IPS-15b (cell line): ENCODE results near the gene VSTM2B.

Experiments
- H3K27me3 ChIP-seq: one replicate; pipeline ENCODE4 v1.6.1; 2013; ENCODE audit warnings: low read length; ENCODE audit not compliant: control insufficient read depth, insufficient read depth
- H3K36me3 ChIP-seq: one replicate; pipeline ENCODE4 v1.6.1; 2013; ENCODE audit warnings: low read length; ENCODE audit not compliant: control insufficient read depth, insufficient read depth
- H3K4me1 ChIP-seq: one replicate; pipeline ENCODE4 v1.6.1; 2013; ENCODE audit warnings: mild to moderate bottlenecking, low read length; ENCODE audit not compliant: control insufficient read depth, insufficient read depth
- H3K4me3 ChIP-seq: one replicate; pipeline ENCODE4 v1.5.1; 2013; ENCODE audit warnings: low read depth, low read length
- H3K9ac ChIP-seq: one replicate; pipeline ENCODE4 v1.6.1; 2013; ENCODE audit warnings: low read depth, mild to moderate bottlenecking, low read length
- H3K9me3 ChIP-seq: one replicate; pipeline ENCODE4 v1.6.1; 2013; ENCODE audit warnings: mild to moderate bottlenecking, low read length; ENCODE audit not compliant: control insufficient read depth, insufficient read depth

The VSTM2B gene

DNA sequence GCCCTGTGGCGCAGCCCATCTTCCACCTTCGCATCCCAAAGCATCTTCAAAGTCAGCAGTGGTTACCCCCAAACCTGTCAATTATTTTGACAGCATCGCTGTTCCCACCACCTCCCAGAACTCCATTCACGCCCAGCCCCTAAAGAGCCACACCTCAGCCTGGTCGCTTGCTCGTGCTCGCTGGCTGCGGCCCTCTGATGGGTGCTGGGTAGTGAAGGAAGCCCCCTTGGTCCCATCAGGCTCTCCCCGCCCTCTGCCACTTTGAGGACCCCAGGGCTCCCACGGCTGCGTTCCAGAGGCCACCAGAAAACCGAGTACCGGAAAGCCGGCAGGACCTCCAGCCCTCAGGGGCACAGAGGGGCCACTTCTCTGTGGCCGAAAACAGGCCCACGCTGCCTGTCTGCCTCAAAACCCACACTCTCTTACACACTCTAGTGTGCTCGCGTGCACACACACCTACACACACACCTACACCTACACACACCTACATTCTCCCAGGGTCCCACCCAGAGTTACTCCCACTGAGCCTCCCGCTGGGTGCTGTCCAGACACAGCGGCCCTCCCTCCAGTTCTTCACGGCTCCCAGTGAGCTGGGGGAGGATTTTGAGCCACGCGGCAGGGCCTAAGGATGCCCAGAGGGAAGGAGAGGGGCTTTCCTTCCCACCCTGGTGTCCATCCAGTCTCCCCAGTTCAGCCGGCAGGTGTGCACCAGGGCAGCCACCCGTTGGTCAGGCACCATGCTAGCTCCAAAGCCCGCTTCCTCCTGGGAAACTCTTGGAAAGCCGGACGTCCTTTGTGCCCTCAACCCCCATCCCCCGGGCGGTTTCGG, 1.9 kb downstream of the VSTM2B start:
- H3K4me3 ChIP-seq = peak overlapping the region; percentile 50
- H3K36me3 ChIP-seq = no peaks in the 10 kb centered on the region
- no peak overlapping the region for H3K9ac ChIP-seq
- peaks cover 76% of the 10 kb centered on the region for H3K27me3 ChIP-seq
- no peaks in the 10 kb centered on the region for H3K9me3 ChIP-seq
- H3K4me1 ChIP-seq = peaks cover 7% of the 10 kb centered on the region

- Histone ChIP-seq H3K27me3 (peaks cover 69% of the 10 kb centered on the region), H3K4me1 (peaks cover 7% of the 10 kb centered on the region), H3K9ac (no peak overlapping the region), H3K4me3 (peak overlapping the region; percentile 50), H3K9me3 (no peaks in the 10 kb centered on the region), H3K36me3 (no peaks in the 10 kb centered on the region)
Observed at GRCh38 chr19:29528350-29528945, 2.7 kb downstream of the VSTM2B start.

- peaks cover 5% of the 10 kb centered on the region for H3K4me1 ChIP-seq
- no peaks in the 10 kb centered on the region for H3K36me3 ChIP-seq
- no peak overlapping the region for H3K9ac ChIP-seq
- no peaks in the 10 kb centered on the region for H3K9me3 ChIP-seq
- peaks cover 63% of the 10 kb centered on the region for H3K27me3 ChIP-seq
- H3K4me3 ChIP-seq = peak overlapping the region; percentile 50
Observed at GRCh38 chr19:29528946-29529645, 3.3 kb downstream of the VSTM2B start.

DNA sequence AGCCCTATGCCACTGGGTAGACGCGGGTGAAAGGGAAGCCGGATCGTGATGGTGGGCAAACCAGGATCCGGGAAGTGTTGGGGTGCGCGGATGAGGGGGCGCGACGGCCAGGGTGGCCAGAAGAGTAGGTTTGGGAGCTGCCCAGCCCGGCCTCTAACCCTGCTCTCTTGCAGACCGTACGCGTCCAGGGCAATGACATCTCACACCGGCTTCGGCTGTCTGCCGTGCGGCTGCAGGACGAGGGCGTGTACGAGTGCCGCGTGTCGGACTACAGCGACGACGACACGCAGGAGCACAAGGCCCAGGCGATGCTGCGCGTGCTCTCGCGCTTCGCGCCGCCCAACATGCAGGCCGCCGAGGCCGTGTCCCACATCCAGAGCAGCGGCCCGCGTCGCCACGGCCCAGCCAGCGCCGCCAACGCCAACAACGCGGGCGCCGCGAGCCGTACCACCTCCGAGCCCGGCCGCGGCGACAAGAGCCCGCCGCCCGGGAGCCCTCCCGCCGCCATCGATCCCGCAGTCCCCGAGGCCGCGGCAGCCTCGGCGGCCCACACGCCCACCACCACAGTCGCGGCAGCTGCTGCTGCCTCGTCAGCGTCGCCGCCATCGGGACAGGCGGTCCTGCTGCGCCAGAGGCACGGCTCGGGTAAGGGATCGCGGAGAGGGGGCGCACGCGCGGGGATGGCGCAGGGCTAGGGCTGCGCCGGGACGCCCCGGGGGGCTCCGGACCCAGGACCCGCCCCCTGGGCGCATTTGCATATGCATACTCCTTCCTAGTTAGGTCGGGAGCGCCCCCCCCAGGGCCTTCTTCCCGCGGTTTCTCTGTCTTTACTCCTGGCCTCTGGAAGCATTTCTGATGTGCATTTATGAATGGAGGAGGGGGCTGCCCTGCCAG, 4.1 kb downstream of the VSTM2B start:
- H3K4me3 ChIP-seq = peak overlapping the region; percentile 50
- H3K27me3 ChIP-seq = peaks cover 55% of the 10 kb centered on the region
- H3K9ac ChIP-seq = no peak overlapping the region

DNA sequence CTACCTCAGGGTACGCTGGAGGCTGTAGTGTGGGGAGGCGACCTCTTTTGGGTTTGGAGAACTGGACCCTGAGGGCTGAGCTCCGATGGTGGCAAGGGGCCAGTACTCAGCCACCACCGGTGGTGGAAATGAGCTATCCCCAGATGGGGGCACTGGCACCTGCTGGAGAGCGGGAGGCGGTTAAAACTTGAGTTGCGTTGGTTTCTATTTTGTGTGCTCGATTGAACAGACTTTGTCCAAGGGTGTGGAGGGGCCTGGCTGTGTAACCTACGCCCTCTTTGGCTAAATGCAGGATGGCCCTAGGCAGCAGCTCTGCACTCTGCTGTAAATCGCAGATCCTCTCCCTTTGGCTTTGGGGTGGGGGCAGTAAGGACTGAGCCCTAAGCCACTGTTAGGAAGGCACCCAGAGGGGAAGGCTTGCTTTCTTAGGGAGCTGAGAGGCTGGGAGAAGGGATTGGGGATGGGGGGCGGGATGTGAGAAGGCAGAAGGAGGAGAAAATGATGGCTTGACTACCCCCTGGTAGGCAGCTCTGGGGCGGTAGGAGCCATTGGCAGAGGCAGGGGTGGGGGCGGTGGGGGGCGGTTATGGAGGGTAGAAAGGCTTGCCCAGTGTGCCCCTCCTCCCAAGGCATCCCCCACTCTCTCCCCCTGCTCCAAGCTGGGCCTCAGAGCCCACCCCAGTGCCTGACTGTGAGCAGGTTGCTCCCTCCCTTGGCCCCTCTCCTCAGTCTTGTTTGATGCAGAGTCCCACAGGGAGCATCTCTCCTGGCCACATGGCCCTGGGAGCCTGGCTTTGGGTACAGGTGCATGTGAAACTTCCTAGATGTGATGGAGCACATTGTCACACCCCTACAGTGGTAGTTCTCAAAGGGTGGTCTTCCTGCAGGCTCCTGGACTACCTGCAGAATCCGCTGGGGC, 5.0 kb downstream of the VSTM2B start:
- Histone ChIP-seq H3K9me3 (no peaks in the 10 kb centered on the region), H3K36me3 (no peaks in the 10 kb centered on the region), H3K4me1 (peaks cover 3% of the 10 kb centered on the region), H3K4me3 (peak overlapping the region; percentile 50), H3K27me3 (peaks cover 53% of the 10 kb centered on the region), H3K9ac (no peak overlapping the region)

More for the DNA sequence above, 4.1 kb downstream of the VSTM2B start:
- no peaks in the 10 kb centered on the region for H3K36me3 ChIP-seq
- H3K4me1 ChIP-seq = peaks cover 3% of the 10 kb centered on the region
- no peaks in the 10 kb centered on the region for H3K9me3 ChIP-seq

GRCh38 chr19:29531458-29532025, 5.7 kb downstream of the VSTM2B start:
- H3K4me3 ChIP-seq = no peak overlapping the region
- H3K9me3 ChIP-seq = no peaks in the 10 kb centered on the region
- no peak overlapping the region for H3K9ac ChIP-seq
- H3K4me1 ChIP-seq = peaks cover 3% of the 10 kb centered on the region
- H3K27me3 ChIP-seq = peaks cover 49% of the 10 kb centered on the region
- H3K36me3 ChIP-seq = no peaks in the 10 kb centered on the region

GRCh38 chr19:29532097-29532496, 6.3 kb downstream of the VSTM2B start:
- Histone ChIP-seq H3K4me1 (peaks cover 3% of the 10 kb centered on the region), H3K4me3 (no peak overlapping the region), H3K9me3 (no peaks in the 10 kb centered on the region), H3K9ac (no peak overlapping the region), H3K36me3 (no peaks in the 10 kb centered on the region), H3K27me3 (peaks cover 44% of the 10 kb centered on the region)

- peaks cover 36% of the 10 kb centered on the region for H3K27me3 ChIP-seq
- H3K9ac ChIP-seq = no peak overlapping the region
- H3K36me3 ChIP-seq = no peaks in the 10 kb centered on the region
- H3K4me3 ChIP-seq = no peak overlapping the region
- peaks cover 1% of the 10 kb centered on the region for H3K4me1 ChIP-seq
- no peaks in the 10 kb centered on the region for H3K9me3 ChIP-seq
Observed at GRCh38 chr19:29532956-29533355, 7.2 kb downstream of the VSTM2B start.

DNA sequence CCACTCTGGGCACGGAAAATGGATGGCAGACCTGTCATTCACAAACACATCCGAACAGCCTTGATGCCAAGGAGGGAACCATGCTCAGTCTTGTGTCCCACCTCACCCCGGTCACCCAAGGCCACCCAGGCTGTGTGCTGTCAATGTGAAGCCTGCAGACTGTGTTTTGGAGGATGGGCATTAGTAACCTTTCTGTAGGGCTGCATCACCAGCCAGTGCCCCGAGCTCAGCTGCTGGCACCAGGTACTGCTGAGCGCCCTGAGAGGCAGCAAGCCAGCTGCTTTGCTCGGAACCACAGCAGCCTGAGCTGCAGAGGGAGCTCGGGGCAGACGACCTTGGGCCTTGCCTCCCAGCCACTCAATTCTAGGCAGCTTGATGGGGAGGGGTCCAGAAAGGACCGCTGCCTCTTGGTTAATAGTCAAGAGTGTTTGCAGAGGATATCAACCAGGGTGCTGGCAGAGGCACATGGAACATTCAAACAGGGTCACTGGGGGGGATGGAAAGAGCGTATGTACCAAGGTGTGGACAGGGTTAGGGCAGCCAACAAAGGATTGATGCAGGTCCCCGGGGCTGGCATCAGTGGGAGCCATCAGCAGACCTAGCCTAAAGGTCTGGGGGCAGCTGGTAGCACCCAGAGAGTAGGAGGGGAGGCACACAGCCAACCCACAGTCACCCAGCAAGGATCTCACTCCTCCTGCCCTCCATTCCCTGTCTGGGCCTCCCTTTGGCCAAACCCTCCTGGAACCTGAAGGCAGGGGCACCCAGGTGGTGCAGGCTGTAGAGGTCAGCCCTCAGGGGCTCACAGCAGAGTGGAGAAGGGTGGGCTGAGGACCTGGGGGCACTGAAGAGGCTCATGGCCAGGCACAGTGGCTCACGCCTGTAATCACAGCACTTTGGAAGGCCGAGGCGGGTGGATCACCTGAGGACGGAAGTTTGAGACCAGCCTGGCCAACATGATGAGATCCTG, 8.1 kb downstream of the VSTM2B start:
- H3K27me3 ChIP-seq = peaks cover 29% of the 10 kb centered on the region

More for the DNA sequence above, 8.1 kb downstream of the VSTM2B start:
- H3K9me3 ChIP-seq = no peaks in the 10 kb centered on the region
- H3K4me1 ChIP-seq = no peaks in the 10 kb centered on the region
- no peaks in the 10 kb centered on the region for H3K36me3 ChIP-seq
- H3K4me3 ChIP-seq = no peak overlapping the region
- H3K9ac ChIP-seq = no peak overlapping the region
